SW 1271 (cell line): ENCODE results near the gene DES.
A peak's percentile ranks its signal among the peaks of the same experiment; 100 is the strongest.

Source experiments
- DNase-seq, 2 experiments: peaks; one replicate each; lab custom pipeline; 2025; lab: John Stamatoyannopoulos, UW

The DES gene

GRCh38 chr2:219419331-219420197 is 1.4 kb downstream of the DES start:
- no peak for DNase-seq

DNA sequence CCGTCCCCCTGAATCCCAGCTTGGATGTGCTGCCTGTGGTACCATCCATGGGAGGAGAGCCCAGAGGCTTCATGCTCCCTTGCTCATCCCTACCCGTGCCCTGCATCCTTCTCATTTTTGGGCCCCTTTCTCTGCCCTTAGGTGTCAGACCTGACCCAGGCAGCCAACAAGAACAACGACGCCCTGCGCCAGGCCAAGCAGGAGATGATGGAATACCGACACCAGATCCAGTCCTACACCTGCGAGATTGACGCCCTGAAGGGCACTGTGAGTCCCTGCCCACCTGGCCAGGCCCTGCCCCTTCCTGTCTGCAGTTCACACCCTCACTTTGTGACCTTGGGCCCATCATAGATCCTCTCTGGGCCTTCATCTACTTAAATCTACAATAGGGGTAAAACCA is 2.5 kb downstream of the DES start:
- no peak for DNase-seq

DNA sequence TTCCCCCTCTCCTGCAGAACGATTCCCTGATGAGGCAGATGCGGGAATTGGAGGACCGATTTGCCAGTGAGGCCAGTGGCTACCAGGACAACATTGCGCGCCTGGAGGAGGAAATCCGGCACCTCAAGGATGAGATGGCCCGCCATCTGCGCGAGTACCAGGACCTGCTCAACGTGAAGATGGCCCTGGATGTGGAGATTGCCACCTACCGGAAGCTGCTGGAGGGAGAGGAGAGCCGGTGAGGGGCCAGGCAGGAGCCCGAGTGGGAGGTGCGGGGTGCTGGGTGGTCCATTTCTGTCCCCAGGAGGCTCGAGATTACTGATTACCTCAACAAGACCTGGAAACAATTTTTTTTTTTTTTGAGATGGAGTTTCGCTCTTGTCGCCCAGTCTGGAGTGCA is 3.1 kb downstream of the DES start:
- DNase-seq: no peak

- no peak for DNase-seq
These were observed 4.9 kb downstream of the DES start for GRCh38 chr2:219422952-219423534.

DNA sequence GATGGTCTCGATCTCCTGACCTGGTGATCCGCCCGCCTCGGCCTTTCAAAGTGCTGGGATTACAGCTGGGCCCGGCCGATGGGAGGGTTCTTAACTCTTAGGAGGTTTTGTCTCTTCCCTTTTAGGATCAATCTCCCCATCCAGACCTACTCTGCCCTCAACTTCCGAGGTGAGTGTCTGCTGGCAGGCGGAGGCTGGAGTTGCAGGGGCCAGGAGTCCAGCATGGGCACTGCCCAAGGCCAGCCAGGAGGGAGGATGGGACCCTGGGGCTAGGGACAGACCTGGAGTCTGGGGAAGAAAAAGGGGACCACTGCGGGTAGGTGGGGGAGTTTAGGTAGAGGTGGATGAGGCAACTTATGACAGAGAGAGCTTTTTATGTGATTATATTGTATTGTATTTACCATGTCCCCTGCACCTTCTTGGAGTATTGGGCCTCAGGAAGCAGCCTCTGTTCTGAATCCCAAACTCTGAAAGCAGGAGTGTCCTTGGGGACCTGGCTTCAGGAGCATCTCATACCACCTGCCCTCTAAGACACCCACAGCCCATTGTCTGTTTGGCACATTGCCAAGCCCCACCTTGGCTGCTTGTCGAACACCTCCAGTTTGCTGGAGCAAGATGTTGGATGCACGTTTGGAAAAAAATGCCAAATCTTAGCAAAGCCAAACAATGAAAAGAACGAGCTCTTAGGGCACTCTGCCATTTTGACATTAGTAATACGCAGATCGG is 5.6 kb downstream of the DES start:
- DNase-seq: no peak

- no peak for DNase-seq
These were observed 7.3 kb downstream of the DES start for GRCh38 chr2:219425238-219426067.

DNA sequence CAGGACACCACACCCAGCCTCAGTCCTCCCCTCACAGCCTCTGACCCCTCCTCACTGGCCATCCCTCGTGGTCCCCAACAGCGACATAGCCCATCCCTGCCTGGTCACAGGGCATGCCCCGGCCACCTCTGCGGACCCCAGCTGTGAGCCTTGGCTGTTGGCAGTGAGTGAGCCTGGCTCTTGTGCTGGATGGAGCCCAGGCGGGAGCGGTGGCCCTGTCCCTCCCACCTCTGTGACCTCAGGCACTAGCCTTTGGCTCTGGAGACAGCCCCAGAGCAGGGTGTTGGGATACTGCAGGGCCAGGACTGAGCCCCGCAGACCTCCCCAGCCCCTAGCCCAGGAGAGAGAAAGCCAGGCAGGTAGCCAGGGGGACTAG is 7.9 kb downstream of the DES start:
- DNase-seq: no peak

- no peak for DNase-seq
These were observed 8.5 kb downstream of the DES start for GRCh38 chr2:219426534-219427136.

GRCh38 chr2:219428469-219428868 is 10.3 kb downstream of the DES start:
- DNase-seq: no peak

DNA sequence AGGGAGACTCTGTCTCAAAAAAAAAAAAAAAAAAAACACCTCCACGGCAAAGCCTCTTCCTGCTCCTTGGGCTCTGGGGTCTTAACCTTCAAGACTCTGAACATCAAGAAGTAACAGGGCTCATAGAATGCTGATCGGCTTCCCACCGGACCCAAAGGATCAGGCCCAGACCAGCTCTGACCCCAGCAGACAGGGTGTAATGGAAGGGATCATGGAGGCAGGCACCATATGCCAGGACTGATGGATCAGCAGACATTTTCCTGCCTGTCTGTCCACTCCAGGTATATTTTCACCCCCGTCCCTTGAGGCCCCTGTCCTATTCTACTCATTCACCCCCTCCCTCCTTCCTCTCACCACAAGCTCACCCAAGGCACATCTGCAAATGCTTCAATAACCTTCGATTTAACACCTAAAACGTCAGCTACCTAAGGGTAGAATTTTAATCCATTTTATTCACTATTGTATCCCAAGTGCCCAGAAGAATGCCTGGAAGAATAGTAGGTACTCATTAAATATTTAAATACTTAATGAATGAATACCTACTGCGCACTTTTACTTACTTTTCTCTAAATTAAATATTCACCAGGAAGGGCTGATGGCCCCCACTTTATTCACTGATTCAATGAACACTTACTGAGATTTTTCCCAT is 11.9 kb downstream of the DES start:
- no peak for DNase-seq

- DNase-seq: peak in 1 of 2 experiments; percentile 5
These were observed 12.7 kb downstream of the DES start for GRCh38 chr2:219430633-219431615.

DNA sequence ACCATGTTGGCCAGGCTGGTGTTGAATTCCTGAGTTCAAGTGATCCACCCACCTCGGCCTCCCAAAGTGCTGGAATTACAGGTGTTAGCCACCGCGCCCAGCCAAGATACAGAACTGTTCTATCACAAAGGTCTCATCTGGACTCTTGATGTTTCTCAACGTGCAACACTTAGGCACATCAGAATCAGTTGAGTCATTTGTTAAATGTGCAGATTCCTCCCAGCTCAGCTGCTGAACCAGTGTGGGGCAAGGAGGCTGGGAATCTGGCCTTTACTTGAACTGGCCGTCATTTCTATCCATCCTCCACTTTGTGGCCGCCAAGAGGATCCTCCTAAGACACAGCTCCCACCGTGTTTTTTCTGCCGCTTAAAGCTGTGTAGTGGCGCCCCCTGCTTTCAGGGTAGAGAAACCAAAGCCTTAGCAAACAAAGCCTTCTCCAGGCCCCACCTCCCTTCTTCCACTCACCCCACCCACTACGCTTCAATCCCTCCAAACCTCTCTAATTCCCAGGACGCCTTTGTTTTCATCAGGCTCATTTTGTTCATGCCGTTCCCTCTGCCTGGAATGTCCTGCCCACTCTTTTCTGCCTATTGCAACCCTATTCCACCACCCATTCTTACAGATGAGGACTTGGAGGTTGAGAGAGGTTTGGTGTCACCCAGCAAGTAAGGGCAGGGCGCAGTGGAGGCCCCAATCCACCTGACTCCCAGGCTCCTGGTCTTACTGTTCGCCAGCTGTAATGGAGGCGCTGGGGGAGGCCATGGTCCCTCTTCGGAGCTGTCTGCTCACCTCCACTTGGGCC is 15.7 kb downstream of the DES start:
- no peak for DNase-seq

DNA sequence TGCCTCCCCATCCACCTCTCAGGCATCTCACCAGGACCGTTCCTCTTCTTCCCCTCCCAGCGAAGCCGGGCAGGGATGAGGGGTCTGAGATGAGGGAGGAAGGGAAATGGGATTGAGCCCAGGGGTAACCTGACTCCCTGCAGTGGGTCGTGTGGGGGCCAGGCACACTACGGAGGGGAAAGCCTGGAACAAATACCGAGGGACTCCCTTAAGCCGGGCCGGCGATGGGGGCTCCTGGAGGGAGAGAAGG is 16.2 kb downstream of the DES start:
- DNase-seq: no peak

DNA sequence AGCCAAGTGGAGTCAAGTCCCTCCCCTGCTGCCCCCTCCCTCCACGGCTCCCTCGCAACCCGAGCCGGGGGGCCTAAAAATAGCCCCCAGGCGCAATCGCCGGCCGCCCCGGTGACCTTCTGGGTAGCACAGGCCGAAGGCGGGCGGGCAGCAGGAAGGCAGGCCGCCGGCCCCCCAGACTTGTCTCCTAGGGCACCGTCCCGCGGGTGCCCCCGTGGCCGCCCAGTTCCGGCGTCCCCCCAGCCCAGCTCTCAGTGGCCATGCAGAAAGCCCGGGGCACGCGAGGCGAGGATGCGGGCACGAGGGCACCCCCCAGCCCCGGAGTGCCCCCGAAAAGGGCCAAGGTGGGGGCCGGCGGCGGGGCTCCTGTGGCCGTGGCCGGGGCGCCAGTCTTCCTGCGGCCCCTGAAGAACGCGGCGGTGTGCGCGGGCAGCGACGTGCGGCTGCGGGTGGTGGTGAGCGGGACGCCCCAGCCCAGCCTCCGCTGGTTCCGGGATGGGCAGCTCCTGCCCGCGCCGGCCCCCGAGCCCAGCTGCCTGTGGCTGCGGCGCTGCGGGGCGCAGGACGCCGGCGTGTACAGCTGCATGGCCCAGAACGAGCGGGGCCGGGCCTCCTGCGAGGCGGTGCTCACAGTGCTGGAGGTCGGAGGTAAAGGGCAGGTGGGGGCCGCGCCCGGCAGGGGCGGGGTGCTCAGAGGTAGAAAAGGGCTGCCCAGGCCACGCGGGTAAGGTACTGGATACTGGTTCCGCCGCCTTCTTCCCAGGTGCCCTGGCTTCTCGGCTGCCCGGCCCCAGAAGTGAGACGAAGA is 16.7 kb downstream of the DES start, which contains the start of gene SPEG:
SPEG (plus strand) TSS at position 126 of the 808 bp plus-strand sequence; CDS start at position 261, 135 bp downstream.
- no peak for DNase-seq

DNA sequence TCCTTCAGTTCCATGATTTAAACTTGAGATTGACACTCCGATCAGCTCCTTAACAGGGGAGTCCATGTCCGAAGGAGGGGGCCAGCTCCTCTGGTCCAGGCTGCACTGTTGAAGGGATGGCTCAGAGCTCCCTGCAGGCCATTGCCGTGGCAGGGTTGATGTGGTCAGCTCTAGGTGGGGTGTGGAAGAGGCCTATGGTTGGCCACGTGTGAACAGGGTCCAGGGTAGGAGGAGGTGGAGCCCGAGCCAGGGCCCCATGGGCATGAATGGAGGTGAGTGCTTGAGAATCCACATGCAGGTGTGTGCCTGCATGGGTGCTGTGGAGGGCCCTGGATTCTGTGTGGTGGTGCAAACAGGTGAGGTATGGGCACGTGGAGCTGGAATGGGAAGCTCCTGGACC is 17.5 kb downstream of the DES start:
- DNase-seq: no peak

DNA sequence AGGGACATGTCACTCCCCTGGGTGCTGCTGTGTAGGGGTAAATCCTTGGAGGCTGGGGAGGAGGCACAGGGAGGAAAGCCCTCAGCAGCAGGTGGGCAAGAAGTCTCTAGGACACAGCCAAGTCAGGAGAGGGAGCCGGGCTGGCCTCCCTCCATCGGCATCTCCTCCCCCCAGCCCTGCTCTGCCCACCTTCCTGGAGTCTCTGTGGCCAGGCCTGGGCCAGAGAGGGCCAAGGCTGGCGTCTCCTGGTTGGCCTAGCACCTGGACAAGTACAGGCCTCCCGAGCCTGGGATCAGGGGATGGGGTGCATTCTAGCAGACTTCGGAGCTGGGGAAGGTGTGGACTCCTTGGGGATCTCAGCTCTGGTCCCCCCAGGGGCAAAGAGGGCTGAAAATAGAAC is 18.3 kb downstream of the DES start:
- DNase-seq: no peak

GRCh38 chr2:219437141-219437540 is 19.0 kb downstream of the DES start:
- DNase-seq: no peak

GRCh38 chr2:219437690-219438206 is 19.6 kb downstream of the DES start:
- DNase-seq: no peak
